IPS-15b (cell line): Measurements from ENCODE around the gene FARP1.

Experiments
- H3K27me3 ChIP-seq: one replicate; pipeline ENCODE4 v1.6.1; 2013; ENCODE audit warnings: low read length; ENCODE audit not compliant: control insufficient read depth, insufficient read depth
- H3K36me3 ChIP-seq: one replicate; pipeline ENCODE4 v1.6.1; 2013; ENCODE audit warnings: low read length; ENCODE audit not compliant: control insufficient read depth, insufficient read depth
- H3K4me1 ChIP-seq: one replicate; pipeline ENCODE4 v1.6.1; 2013; ENCODE audit warnings: mild to moderate bottlenecking, low read length; ENCODE audit not compliant: control insufficient read depth, insufficient read depth
- H3K4me3 ChIP-seq: one replicate; pipeline ENCODE4 v1.5.1; 2013; ENCODE audit warnings: low read depth, low read length
- H3K9ac ChIP-seq: one replicate; pipeline ENCODE4 v1.6.1; 2013; ENCODE audit warnings: low read depth, mild to moderate bottlenecking, low read length
- H3K9me3 ChIP-seq: one replicate; pipeline ENCODE4 v1.6.1; 2013; ENCODE audit warnings: mild to moderate bottlenecking, low read length; ENCODE audit not compliant: control insufficient read depth, insufficient read depth

Gene FARP1

DNA sequence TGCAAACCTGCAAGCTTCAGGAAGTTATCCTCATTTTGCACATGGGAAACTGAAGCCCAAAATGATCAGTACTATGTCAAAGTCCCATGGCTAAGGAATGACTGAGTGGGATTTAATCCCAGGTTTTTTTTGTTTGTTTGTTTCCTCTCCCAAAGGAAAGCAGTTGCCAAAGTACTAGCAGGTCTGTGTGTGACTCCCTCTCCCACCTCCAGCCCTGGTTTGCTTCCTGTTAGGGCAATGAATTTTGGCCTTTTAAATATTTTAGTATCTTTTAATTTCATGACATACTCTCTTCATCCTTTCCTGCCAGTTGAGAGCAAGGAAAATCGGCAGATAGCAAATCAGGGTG lies 168.3 kb downstream of the FARP1 start:
- Histone ChIP-seq H3K27me3 (no peaks in the 10 kb centered on the region), H3K9ac (no peak overlapping the region), H3K4me3 (no peak overlapping the region), H3K9me3 (no peaks in the 10 kb centered on the region), H3K4me1 (peaks cover 5% of the 10 kb centered on the region), H3K36me3 (no peaks in the 10 kb centered on the region)

DNA sequence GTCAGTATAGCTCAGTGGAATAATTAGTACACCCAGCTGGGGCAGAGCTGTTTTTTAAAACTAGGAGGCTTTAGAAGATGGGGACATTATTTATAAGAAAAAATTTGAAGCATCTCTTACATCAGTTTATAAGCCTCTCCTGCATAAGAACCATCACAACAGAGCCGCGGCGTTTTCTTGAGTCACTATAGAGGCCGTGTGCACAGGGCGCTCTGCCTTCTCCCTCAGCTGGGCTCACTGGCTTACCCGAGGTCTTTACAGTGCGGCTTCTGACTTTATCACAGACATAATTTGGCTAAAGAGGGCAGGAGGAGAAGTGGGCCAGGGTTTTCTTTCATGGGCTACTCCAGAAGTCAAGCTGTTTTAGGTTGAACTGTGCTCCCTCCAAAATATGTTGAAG lies 169.7 kb downstream of the FARP1 start:
- H3K4me1 ChIP-seq = peaks cover under 1% of the 10 kb centered on the region
- H3K4me3 ChIP-seq = no peak overlapping the region

DNA sequence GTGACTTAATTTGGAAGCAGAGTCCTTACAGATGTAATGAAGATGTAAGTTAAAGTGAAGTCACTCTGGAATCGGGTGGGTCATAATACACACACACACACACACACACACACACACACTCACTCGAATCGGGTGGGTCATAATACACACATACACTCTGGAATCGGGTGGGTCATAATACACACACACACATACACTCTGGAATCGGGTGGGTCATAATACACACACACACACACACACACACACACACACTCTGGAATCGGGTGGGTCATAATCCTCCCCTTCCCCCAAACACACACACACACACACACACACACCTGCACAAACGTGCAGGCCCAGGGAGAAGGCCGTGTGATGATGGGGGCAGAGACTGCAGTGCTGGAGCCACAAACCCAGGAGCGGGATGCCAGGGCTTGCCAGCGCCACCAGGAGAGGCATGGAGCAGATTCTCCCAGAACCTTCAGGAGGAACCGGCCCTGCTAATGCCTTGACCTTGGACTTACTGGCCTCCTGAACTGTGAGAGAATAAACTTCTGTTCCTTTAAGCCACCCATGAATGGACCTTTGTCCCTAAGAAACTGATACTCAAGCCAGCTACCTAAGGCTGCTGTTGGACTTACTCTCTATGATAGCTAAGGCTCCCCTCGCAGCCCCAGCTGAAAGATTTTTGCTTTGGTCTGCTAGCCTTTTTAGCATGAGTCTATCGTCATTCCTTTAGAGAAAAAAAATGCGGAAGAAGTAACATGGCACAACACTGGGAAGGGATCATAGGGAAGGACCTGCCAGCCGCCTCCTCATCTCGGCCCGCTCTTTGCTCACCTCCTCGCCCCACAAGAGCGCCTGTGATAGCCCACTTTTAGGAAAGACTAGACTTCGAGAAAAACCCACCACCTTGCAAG lies 170.4 kb downstream of the FARP1 start:
- H3K36me3 ChIP-seq = no peaks in the 10 kb centered on the region

More for the DNA sequence above, 169.7 kb downstream of the FARP1 start:
- Histone ChIP-seq H3K9ac (no peak overlapping the region), H3K9me3 (no peaks in the 10 kb centered on the region), H3K36me3 (no peaks in the 10 kb centered on the region), H3K27me3 (no peaks in the 10 kb centered on the region)

DNA sequence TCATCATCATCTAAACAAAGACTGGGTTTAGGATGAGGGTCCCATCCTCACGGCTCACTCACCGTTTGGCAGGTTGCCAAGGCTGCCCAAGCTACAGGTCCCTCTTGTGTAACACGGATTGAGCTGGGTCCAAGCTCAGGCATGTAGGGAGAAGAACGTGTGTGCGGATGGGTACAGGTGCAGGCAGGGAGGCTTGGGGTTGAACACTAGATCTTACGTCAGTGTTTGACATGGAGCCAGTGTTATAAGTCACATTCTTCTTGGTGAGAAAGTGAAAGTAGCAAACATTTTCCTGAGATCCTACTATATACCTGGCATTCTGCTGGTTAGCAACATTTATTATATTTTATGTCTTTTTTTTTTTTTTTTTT lies 171.0 kb downstream of the FARP1 start:
- Histone ChIP-seq H3K36me3 (no peaks in the 10 kb centered on the region), H3K27me3 (no peaks in the 10 kb centered on the region), H3K4me3 (no peak overlapping the region), H3K9ac (no peak overlapping the region), H3K9me3 (no peaks in the 10 kb centered on the region), H3K4me1 (no peaks in the 10 kb centered on the region)

More for the DNA sequence above, 170.4 kb downstream of the FARP1 start:
- Histone ChIP-seq H3K4me3 (no peak overlapping the region), H3K27me3 (no peaks in the 10 kb centered on the region), H3K4me1 (no peaks in the 10 kb centered on the region), H3K9ac (no peak overlapping the region), H3K9me3 (no peaks in the 10 kb centered on the region)

DNA sequence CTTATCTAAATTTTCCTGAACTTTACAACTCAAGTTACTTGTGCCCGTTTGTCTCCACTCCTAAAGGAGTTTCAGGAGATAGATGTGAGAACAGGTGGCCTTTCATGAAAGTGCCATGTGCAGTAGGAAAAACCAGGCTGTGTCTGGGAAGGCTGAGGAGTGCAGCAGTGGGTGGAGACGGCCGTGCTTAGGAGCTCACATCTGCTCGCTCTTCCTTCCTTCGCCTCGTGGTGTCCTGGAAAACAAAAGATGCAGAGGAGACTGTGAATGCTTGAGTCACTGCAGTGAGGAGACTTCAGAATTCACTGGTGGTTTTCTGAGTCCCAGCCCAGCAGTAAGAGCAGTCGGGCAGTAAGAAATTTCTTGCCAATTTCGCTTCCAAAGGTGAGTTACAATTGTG lies 172.6 kb downstream of the FARP1 start:
- H3K27me3 ChIP-seq = no peaks in the 10 kb centered on the region
- H3K9ac ChIP-seq = no peak overlapping the region
- H3K4me3 ChIP-seq = no peak overlapping the region
- H3K9me3 ChIP-seq = no peaks in the 10 kb centered on the region
- H3K4me1 ChIP-seq = no peaks in the 10 kb centered on the region
- no peaks in the 10 kb centered on the region for H3K36me3 ChIP-seq

DNA sequence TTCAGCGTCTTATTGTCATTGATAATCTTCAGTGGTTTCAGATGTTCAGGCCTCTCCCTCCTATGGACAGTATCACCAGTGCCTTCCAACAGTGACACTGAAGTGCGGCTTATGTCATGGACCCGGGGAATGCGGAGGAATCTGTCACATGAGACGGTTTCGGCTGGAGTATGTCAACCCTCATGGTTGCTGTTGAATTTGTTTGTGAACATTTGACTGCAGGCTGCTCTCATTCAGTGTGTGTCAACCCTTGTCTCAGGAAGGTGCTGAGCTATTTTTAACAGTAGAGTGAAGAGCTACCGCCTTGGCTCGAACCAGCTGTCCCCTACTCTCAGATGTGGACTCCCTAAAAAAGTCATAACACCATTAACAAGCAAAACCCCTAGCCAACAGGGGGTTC lies 173.0 kb downstream of the FARP1 start:
- Histone ChIP-seq H3K27me3 (no peaks in the 10 kb centered on the region), H3K4me1 (no peaks in the 10 kb centered on the region), H3K9me3 (no peaks in the 10 kb centered on the region), H3K9ac (no peak overlapping the region), H3K4me3 (no peak overlapping the region), H3K36me3 (no peaks in the 10 kb centered on the region)

DNA sequence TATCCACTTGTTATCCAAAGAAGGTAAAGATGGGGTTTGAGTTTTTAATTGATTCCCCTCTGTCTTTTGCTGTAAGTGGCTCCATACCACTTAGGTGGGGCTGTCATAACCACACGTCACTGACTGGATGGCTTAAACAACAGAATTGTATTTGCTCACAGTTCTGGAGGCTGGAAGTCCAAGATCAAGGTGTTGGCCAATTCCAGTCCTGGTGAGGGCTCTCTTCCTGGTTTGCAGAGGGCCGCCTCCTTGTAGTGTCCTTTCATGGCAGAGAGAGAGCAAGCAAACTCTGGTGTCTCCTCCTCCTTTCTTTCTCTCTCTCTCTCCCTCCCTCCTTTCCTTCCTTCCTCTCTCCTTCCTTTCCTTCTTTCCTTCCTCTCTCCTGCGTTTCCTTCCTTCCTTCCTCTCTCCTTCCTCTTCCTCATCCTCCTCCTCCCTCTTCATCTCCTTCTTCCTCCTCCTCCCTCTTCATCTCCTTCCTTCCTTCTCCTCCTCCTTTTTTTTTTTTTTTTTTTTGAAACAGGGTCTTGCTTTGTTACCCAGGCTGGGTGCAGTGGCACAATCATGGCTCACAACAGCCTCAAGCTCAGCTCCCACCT lies 174.8 kb downstream of the FARP1 start:
- Histone ChIP-seq H3K9ac (no peak overlapping the region), H3K4me3 (no peak overlapping the region), H3K27me3 (no peaks in the 10 kb centered on the region), H3K4me1 (no peaks in the 10 kb centered on the region), H3K36me3 (no peaks in the 10 kb centered on the region), H3K9me3 (no peaks in the 10 kb centered on the region)

DNA sequence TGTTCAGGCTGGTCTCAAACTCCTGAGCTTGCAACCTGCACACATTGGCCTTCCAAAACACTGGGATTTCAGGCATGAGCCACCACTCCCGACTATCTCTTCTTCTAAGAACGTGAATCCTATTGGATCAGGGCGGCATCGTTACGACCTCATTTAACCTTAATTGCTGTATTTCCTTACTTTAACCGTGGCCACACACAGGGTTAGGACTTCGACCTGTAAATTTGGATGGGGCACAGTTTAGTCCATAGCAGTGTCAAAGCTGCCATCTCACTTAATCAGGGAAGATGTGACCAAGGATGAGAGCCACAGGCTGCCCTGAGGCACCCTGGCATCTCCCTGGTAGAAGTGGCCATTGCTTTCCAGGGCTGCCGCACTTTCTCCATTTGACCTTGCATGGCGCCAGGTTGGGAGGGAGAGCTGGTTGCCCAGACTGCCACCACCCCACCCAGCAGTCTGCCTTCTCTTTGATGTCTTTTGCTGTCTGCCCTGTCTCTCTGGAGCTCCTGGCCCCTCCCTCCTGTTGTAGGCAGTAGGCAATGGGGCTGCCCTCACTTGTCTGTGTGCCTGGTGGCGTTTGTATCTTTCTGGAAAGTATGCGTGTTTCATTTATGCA lies 175.5 kb downstream of the FARP1 start:
- no peaks in the 10 kb centered on the region for H3K4me1 ChIP-seq
- no peaks in the 10 kb centered on the region for H3K9me3 ChIP-seq
- H3K9ac ChIP-seq = no peak overlapping the region
- no peaks in the 10 kb centered on the region for H3K27me3 ChIP-seq
- no peak overlapping the region for H3K4me3 ChIP-seq
- H3K36me3 ChIP-seq = no peaks in the 10 kb centered on the region

DNA sequence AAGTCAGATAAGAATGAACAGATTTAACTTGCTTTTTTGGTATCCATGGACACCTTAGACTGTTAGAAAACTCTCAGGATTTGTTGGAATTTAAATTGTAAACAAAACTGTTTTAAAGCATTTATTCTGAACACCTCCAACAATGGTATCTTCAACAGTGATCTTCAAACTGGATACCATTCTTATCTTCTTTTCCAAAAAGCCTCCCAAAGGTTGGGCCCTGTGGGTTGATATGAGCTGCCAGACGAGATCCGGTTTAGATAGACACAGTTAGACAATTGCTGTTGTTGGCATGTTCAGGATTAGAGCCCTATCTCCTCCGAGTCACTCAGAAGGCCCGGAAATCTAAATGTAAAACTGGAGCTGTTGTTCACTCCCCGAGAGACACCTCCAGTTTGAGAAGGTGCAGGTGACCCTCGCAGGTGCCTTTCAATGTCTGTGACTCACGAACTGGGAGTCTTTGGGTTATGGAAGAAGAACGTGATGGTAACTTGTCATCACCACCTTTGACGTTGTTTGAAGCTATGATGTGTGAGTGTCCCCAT lies 177.7 kb downstream of the FARP1 start:
- no peak overlapping the region for H3K4me3 ChIP-seq
- no peaks in the 10 kb centered on the region for H3K27me3 ChIP-seq
- no peaks in the 10 kb centered on the region for H3K9me3 ChIP-seq
- no peak overlapping the region for H3K9ac ChIP-seq
- no peaks in the 10 kb centered on the region for H3K36me3 ChIP-seq
- H3K4me1 ChIP-seq = peaks cover 4% of the 10 kb centered on the region

DNA sequence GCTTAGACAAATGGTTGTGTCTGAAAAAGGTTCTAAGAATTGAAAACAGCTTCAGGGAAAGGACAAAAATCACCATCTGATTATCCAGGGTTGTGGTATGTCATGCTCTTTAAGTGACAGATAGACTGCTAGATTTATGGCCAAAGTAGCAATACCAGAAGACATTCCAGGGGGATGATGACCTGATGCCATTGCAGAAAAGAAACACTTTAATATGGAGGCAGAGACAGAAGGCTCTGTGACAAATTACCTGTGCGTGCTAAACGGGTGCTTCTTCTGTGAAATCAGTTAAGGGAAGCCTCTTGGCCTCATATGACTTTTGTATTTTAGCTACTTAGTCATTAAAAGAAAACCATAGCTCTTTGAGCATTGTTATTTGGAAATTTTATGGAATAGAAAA lies 178.5 kb downstream of the FARP1 start:
- H3K4me3 ChIP-seq = no peak overlapping the region
- peaks cover 11% of the 10 kb centered on the region for H3K4me1 ChIP-seq
- H3K9ac ChIP-seq = no peak overlapping the region

DNA sequence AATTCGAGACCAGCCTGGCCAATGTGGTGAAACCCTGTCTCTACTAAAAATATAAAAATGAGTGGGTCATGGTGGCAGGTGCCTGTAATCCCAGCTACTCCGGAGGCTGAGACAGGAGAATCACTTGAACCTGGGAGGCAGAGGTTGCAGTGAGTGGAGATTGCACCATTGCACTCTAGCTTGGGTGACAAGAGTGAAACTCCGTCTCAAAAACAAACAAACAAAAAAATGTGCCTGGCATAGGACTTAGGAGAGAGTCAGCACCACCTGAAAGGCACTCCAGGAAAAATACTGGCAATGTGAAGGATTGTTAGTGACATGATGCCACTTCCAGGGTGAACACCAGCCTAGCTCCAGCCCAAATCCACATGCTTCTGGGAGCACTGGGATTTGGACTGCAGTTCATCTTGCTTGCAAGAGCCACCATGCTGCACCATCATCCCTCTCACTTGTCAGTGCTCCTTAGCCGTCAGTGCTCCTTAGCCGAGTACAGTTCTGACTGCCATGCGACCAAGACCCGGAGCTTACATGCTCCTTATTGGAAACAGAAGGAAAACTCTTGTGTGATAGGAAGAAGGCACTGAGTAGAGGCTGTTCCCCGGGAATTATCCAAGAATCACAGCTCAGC lies 179.3 kb downstream of the FARP1 start:
- Histone ChIP-seq H3K9ac (no peak overlapping the region), H3K4me3 (no peak overlapping the region), H3K9me3 (no peaks in the 10 kb centered on the region), H3K4me1 (peaks cover 19% of the 10 kb centered on the region), H3K27me3 (no peaks in the 10 kb centered on the region), H3K36me3 (no peaks in the 10 kb centered on the region)

More for the DNA sequence above, 178.5 kb downstream of the FARP1 start:
- no peaks in the 10 kb centered on the region for H3K9me3 ChIP-seq
- no peaks in the 10 kb centered on the region for H3K27me3 ChIP-seq
- no peaks in the 10 kb centered on the region for H3K36me3 ChIP-seq
